Fibroblast of skin of left biceps (primary cell): ENCODE measurements around the gene C11orf21.
"Not testable (repeated sequence)": the region's sequence is repeated elsewhere in the genome, so short reads cannot be mapped to it uniquely, and the experiment has no call there.

ENCODE experiments used
- DNase-seq, 2 experiments: peaks; one replicate each; pipeline ENCODE4 v3.0.0-alpha.2; 2013; ENCODE audit warnings: low read depth in 2 of 2

C11orf21 gene

GRCh38 chr11:2301631-2302305 is at the start of gene C11orf21, which contains the start of gene TSPAN32:
TSS of gene C11orf21 (minus strand) at chr11:2301918. CDS start at chr11:2301808, 110 bp downstream.
TSS of gene TSPAN32 (plus strand) at chr11:2302013. CDS start at chr11:2302150, 137 bp downstream.
- DNase-seq = no peak

DNA sequence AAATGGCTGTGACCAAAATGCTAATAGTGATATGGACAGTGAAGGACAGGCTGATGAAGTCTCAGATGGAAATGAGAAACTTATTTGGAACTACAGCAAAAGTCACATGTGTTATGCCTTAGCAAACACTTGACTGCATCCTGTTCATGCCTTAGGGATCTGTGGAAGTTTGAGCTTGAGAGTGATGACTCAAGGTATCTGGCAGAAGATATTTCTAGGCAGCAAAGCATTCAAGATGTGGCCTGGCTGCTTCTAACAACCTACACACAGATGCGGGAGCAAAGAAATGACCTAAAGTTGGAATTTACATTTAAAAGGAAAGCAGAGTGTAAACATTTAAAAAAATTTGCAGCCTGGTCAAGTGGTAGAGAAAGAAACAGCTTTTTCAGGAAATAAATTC is 47.3 kb upstream of the C11orf21 start:
- peak in 1 of 2 experiments; percentile 1 for DNase-seq

- no peak for DNase-seq
Observed at GRCh38 chr11:2347308-2347830, 45.7 kb upstream of the C11orf21 start.

DNA sequence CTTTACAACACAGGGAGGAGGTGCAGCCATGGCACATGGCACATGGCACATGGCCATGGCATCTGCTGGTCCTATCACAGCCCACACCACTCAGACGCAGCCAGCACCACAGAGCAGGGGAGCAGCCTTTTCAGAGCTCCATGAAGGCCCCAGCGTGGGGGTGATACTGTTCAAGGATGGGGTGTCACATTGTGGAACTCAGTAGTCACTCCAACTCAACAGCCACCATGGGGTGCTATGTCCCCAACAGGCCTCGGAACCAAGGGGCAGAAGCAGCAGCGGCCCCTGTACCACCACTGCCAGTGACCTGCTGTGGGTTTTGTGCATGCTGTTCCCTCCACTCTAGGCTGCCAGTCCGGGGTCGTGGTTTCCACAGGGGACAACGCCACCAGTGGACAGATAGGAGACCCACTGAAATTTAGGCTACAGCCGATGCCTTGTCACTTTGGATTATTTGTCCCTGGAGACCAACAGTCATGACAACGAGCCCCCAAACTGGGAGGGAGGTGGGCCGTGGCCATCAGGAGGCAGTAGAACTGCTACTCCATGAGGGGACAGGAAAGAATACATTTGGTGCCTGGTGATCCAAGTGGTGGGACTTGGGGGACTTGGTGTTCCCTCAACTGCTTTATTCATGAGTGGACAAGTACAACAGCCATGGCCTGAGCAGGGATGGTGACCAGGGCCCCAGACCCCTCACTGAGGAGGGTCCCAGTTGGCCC is 45.0 kb upstream of the C11orf21 start:
- no peak for DNase-seq

- no peak for DNase-seq
Observed at GRCh38 chr11:2346014-2346413, 44.3 kb upstream of the C11orf21 start.

- no peak for DNase-seq
Observed at GRCh38 chr11:2345050-2345449, 43.3 kb upstream of the C11orf21 start.

- DNase-seq = no peak
Observed at GRCh38 chr11:2343502-2343901, 41.8 kb upstream of the C11orf21 start.

GRCh38 chr11:2342981-2343380 is 41.3 kb upstream of the C11orf21 start:
- DNase-seq = no peak

DNA sequence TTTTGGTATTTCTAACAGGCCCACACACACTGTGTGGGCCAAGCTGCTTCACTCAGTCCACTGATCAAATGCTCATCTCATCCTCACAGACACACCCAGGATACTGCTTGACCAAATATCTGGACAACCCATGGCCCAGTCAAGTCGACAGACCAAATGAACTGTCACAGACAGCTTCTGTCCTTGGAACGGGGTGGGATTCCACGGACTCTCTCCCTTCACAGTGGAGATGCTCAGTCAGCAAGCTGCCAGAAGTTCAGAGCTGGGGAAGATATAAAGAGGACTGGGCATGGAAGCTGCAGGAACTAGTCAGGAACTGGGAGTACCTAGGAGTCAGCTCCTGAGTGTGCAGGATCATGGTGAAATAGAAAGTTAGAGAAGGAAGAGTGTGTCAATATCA is 40.8 kb upstream of the C11orf21 start:
- DNase-seq = no peak

DNA sequence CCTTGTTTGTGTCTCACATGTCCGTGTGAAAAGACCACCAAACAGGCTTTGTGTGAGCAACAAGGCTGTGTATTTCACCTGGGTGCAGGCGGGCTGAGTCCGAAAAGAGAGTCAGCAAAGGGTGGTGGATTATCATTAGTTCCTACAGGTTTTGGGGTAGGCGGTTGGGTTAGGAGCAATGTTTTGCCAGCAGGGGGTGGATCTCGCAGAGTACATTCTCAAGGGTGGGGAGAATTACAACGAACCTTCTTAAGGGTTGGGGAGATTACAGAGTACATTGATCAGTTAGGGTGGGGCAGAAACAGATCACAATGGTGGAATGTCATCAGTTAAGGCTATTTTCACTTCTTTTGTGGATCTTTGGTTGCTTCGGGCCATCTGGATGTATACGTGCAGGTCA is 37.0 kb upstream of the C11orf21 start:
- not testable (repeated sequence) for DNase-seq

GRCh38 chr11:2335286-2335685 is 33.6 kb upstream of the C11orf21 start:
- not testable (repeated sequence) for DNase-seq

DNA sequence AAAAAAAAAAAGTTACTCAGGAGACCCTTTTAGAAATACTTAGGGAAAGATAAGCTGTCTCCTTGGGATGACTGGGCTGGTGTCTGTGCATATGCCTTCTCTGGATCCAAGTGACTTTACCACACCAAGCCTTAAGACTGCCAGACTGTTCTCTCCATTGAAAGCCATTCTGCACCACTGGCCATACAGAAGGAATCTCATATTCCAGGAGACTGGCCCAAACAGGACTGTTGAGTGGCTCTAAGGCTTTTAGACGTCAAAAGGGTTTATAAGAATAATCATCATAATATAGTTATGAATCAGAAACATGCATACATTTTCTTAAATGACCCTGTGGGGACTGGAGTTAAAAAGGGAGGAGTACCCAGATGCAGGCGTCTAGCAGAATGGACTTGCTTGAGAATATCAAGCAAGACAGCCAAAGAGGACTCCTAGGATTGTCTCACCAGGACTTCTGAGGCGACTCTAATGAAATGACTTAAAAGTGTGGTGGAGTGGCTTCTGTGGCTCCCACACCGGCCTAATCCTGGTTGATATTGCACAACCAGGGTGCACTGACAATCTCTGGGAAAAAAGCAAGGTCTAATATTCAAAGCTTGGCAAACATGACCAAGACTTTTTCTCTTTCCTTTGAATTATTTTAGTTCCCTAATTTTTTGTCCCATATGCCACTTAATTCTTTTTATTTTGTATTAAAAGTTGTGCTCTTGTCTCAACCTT is 31.9 kb upstream of the C11orf21 start:
- not testable (repeated sequence) for DNase-seq

DNA sequence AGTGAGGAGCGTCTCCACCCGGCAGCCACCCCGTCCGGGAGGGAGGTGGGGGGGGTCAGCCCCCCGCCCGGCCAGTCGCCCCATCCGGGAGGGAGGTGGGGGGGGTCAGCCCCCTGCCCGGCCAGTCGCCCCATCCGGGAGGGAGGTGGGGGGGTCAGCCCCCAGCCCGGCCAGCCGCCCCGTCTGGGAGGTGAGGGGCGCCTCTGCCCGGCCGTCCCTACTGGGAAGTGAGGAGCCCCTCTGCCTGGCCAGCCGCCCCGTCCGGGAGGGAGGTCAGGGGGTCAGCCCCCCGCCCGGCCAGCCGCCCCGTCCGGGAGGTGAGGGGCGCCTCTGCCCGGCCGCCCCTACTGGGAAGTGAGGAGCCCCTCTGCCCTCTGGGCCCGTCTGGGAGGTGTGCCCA is 30.9 kb upstream of the C11orf21 start:
- DNase-seq = not testable (repeated sequence)

DNA sequence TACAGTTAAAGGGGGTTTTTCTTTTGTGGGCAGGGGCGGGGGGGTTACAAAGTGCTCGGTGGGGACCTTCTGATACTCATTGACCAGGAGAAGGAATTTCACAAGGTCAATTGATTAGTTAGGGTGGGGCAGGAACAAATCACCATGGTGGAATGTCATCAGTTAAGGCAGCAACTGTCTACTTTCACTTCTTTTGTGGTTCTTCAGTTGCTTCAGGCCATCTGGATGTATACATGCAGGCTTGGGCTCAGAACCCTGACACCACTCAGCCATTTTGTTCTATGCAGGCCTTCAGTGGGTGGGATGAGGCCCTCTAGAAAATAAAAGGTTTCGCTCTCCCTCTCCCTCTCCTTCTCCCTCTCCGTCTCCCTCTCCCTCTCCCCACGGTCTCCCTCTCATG is 29.7 kb upstream of the C11orf21 start:
- no peak for DNase-seq

DNA sequence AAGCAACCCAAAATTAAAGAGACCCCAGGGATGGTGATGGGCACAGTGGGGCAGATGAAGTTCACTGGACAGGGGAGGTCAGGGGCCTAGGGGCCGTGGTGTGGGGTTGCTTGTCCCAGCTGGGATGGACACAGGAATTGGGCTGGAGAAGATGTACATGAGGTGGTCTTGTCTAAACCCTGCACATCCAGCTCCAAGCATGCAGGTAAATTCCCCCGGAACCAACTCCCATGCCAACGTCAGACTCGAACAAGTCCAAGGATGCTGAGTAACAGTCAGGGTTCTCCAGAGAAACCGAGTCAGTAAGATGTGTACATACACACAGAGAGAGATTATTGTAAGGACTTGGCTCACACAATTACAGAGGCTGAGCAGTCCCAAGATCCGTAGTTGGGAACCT is 29.0 kb upstream of the C11orf21 start:
- no peak for DNase-seq

- no peak for DNase-seq
Observed at GRCh38 chr11:2329551-2329950, 27.8 kb upstream of the C11orf21 start.

GRCh38 chr11:2328656-2329354 is 27.1 kb upstream of the C11orf21 start:
- no peak for DNase-seq

- DNase-seq = no peak
Observed at GRCh38 chr11:2328021-2328420, 26.3 kb upstream of the C11orf21 start.

DNA sequence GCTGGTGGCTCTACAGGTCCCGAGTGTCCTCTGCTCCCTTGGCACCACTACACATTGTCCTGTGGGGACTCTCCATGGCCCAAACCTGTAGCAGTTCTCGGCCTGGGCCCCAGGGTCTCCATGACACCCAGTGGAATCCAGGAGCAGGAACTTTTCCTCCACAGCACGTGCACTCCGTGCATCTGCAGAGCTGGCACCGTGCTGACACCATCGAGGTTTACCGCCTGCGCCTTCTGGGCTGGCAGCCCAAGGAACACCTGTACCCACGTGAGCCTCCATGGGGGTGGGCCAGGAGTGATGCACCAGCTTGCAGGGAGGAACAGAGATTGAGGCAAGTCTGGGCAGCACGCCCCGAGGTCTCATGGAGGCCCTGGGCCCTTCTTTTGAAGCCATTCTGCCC is 25.3 kb upstream of the C11orf21 start:
- DNase-seq = no peak

- DNase-seq = no peak
Observed at GRCh38 chr11:2325719-2326118, 24.0 kb upstream of the C11orf21 start.

DNA sequence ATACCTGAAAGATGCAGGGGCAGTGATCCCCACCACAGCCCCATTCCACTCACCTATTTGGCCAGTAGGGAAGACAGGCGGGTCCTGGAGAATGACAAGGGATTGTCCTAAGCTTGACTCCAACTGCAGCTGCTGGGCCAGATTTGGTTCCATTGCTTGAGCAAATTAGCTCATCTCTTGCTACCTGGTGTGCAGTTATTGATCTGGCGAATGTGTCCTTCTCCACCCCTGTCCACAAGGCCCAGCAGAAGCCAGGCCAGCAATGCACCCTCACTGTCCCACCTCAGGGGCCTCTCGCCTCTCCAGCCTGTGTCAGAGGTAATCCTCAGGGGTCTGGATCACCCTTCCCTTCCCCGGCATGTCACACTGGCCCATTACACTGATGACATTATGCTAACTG is 23.4 kb upstream of the C11orf21 start:
- DNase-seq = no peak

GRCh38 chr11:2321311-2321683 is 19.6 kb upstream of the C11orf21 start:
- no peak for DNase-seq
